ENCODE results near the gene EFCAB6.

EFCAB6 gene

DNA sequence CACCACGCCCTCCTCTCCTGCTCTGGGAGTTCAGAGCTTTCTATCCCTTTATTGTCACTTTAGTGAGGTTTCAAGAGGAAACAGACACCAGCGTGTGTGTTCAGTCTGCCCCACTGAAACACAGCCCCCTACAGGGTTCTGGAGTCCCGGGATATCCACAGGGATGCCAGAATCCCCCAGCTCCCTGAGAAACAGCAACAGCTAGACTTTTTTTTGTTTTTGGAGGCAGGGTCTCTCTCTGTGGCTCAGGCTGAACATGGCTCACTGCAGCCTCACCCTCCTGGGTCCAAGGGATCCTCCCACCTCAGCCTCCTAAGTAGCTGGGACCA, 39.8 kb upstream of the EFCAB6 start:
- Histone ChIP-seq H3K4me1 (ENCODE audit: insufficient read depth, poor library complexity, severe bottlenecking) (no peaks in the 10 kb centered on the region), H3K9me3 (ENCODE audit: severe bottlenecking) (no peaks in the 10 kb centered on the region), H3K36me3 (ENCODE audit: low read depth) (no peaks in the 10 kb centered on the region), H3K4me3 (ENCODE audit: severe bottlenecking) (no peak overlapping the region), H3K27me3 (ENCODE audit: insufficient read depth, poor library complexity, severe bottlenecking) (no peaks in the 10 kb centered on the region), H3K27ac (ENCODE audit: poor library complexity, severe bottlenecking) (no peak overlapping the region)
- TF ChIP-seq CTCF (IDR thresholded peaks at IDR 0.05; ENCODE audit: poor library complexity, severe bottlenecking): no peak
- DNase-seq (ENCODE audit: low spot score): no peak
- no peak for ATAC-seq (ENCODE audit: low read depth)

GRCh38 chr22:43851058-43851978, 39.2 kb upstream of the EFCAB6 start:
- DNase-seq (ENCODE audit: low spot score) (no peak), ATAC-seq (ENCODE audit: low read depth) (no peak)
- Histone ChIP-seq H3K4me1 (ENCODE audit: insufficient read depth, poor library complexity, severe bottlenecking) (no peaks in the 10 kb centered on the region), H3K36me3 (ENCODE audit: low read depth) (no peaks in the 10 kb centered on the region), H3K9me3 (ENCODE audit: severe bottlenecking) (no peaks in the 10 kb centered on the region), H3K4me3 (ENCODE audit: severe bottlenecking) (no peak overlapping the region), H3K27me3 (ENCODE audit: insufficient read depth, poor library complexity, severe bottlenecking) (no peaks in the 10 kb centered on the region), H3K27ac (ENCODE audit: poor library complexity, severe bottlenecking) (no peak overlapping the region)
- no peak for TF ChIP-seq CTCF (IDR thresholded peaks at IDR 0.05; ENCODE audit: poor library complexity, severe bottlenecking)

GRCh38 chr22:43850529-43850928, 38.4 kb upstream of the EFCAB6 start:
- Histone ChIP-seq H3K4me3 (ENCODE audit: severe bottlenecking) (no peak overlapping the region), H3K9me3 (ENCODE audit: severe bottlenecking) (no peaks in the 10 kb centered on the region), H3K27ac (ENCODE audit: poor library complexity, severe bottlenecking) (no peak overlapping the region), H3K4me1 (ENCODE audit: insufficient read depth, poor library complexity, severe bottlenecking) (no peaks in the 10 kb centered on the region), H3K27me3 (ENCODE audit: insufficient read depth, poor library complexity, severe bottlenecking) (no peaks in the 10 kb centered on the region), H3K36me3 (ENCODE audit: low read depth) (no peaks in the 10 kb centered on the region)
- DNase-seq (ENCODE audit: low spot score): no peak
- TF ChIP-seq CTCF (IDR thresholded peaks at IDR 0.05; ENCODE audit: poor library complexity, severe bottlenecking): no peak
- ATAC-seq (ENCODE audit: low read depth): no peak

DNA sequence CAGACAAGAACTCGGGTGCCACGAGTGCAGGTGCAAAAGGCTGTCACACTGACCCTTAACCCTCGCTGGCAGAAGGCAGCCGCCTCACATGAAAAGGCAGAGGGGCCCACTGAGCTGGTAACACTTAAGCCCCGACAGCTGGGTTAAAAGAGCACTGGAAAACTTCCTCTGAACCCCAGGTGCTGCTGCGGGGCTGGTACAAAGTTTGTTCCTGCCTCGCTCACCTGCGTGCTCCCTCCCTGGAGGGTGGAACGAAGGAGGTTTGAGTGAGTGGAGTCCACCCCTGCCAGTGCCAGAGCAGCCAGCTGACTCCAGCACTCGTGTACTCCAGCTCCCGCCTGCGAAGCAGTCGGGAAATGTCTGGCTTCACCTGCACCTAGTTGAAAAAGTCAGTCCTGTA, 37.6 kb upstream of the EFCAB6 start:
- no peak for ATAC-seq (ENCODE audit: low read depth)
- DNase-seq (ENCODE audit: low spot score): no peak
- no peak overlapping the region for H3K4me3 ChIP-seq (ENCODE audit: severe bottlenecking)
- H3K9me3 ChIP-seq (ENCODE audit: severe bottlenecking): no peaks in the 10 kb centered on the region
- no peak overlapping the region for H3K27ac ChIP-seq (ENCODE audit: poor library complexity, severe bottlenecking)
- H3K4me1 ChIP-seq (ENCODE audit: insufficient read depth, poor library complexity, severe bottlenecking): no peaks in the 10 kb centered on the region
- no peaks in the 10 kb centered on the region for H3K27me3 ChIP-seq (ENCODE audit: insufficient read depth, poor library complexity, severe bottlenecking)
- H3K36me3 ChIP-seq (ENCODE audit: low read depth): no peaks in the 10 kb centered on the region
- TF ChIP-seq CTCF (IDR thresholded peaks at IDR 0.05; ENCODE audit: poor library complexity, severe bottlenecking): no peak
